ENCODE data around the gene PDE7B. TPM values are rescaled to one million over a fixed set of nuclear protein-coding genes. Genes with fewer than 3 reads are reported as not detected.

The PDE7B gene
- total RNA-seq, 2 experiments from 2014 or later = 0.38 to 3.5 TPM

DNA sequence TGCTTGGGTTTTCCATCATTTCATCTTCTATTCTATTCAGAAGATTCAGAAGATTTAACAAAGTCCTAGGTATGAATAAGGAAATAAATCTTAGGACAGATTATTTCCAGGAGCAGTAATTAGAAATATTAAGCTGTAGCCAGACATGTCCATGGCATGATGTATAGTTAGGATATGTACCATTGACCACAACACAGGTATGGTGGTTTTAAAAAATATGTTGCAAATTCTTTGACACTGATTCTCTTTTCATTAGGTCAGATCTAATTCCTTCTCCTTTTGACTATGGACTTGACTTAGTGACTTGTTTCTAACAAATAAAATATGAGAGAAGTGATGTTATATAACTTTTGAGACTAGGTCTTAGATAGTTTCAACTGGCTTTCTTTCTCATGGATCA is 23.5 kb upstream of the PDE7B start:
- ATAC-seq (no peak), DNase-seq (no peak)
- Mint-ChIP-seq H3K27me3 (peaks cover 6% of the 10 kb centered on the region), H3K27ac (no peak overlapping the region), H3K9me3 (ENCODE audit: low read depth) (no peaks in the 10 kb centered on the region), H3K4me1 (no peaks in the 10 kb centered on the region), H3K36me3 (no peaks in the 10 kb centered on the region), H3K4me3 (no peak overlapping the region)
- CTCF ChIA-PET = interaction anchor here (1.3 kb wide), 1 partner anchor 23 kb away, joined by 3 read pairs; the partner anchor contains the start of gene PDE7B

DNA sequence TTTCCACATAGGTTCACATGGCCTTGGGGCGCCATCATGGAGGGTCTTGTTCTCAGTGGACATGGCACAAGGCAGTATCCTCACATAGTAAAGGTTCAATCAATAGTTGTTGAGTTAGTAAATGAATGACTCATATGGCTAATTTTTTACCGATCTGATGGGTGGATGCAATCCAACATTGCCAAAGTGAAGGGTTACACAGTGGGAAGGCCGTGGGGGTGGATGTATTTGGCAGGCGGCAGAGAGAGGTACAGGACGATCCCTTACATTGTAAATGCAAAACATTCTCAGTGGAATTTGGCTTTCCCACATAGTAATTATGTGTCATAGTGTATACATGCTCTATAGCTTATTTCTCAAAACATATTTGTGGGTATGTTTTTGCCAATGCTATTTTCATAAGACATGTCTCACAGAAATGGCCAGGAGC is 21.0 kb upstream of the PDE7B start:
- H3K4me3 Mint-ChIP-seq = no peak overlapping the region
- CTCF ChIA-PET = no interaction called here

DNA sequence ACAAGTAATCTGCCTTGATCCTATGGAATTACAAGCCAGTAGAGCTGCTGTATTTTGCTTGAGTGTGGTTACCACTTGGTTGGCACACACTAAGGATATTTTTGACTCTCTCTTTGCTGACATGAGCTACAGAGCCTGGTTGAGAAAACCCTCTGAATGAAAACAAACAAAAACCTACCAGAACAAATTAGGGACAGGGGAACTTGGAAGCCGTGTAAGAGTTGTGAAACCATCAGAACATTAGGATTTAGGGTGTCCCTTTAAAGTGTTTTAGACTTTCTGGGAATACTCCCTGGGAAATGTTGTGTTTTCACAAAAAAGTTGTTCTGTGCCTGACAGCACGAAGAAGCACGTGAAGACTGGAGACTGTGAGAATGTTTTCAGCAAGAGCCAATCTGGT is 20.5 kb upstream of the PDE7B start:
- Mint-ChIP-seq H3K4me1 (no peaks in the 10 kb centered on the region), H3K4me3 (no peak overlapping the region), H3K36me3 (no peaks in the 10 kb centered on the region), H3K9me3 (ENCODE audit: low read depth) (no peaks in the 10 kb centered on the region), H3K27ac (no peak overlapping the region), H3K27me3 (peaks cover 16% of the 10 kb centered on the region)
- CTCF ChIA-PET = no interaction called here
- DNase-seq = no peak
- ATAC-seq = no peak

More for the DNA sequence above, 21.0 kb upstream of the PDE7B start:
- Mint-ChIP-seq H3K27me3 (peaks cover 16% of the 10 kb centered on the region), H3K36me3 (no peaks in the 10 kb centered on the region), H3K9me3 (ENCODE audit: low read depth) (no peaks in the 10 kb centered on the region), H3K4me1 (no peaks in the 10 kb centered on the region), H3K27ac (no peak overlapping the region)
- ATAC-seq (no peak), DNase-seq (no peak)

DNA sequence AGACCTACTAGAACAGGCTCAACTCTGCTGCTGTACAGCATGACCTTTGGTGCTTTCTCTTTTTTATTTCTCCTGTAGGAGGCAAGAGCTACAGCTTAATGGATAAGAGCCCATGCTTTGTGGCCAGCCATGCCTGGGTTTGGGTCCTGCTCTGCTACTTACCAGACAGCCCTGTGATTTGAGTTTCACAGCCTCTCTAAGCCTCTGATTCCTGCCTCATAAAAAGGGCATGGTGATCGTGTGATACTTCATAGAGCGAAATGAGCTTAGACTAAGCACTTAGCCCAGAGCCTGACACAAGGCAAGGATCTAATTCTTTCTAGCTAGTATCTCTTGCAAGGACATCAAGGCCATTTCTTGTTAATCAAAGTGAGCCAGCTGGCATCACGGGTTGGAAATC is 19.3 kb upstream of the PDE7B start:
- ATAC-seq = no peak
- no peak for DNase-seq
- no peaks in the 10 kb centered on the region for H3K36me3 Mint-ChIP-seq
- H3K9me3 Mint-ChIP-seq (ENCODE audit: low read depth) = no peaks in the 10 kb centered on the region
- H3K4me3 Mint-ChIP-seq = no peak overlapping the region
- CTCF ChIA-PET = interaction anchor here (1.2 kb wide), 1 partner anchor 81 kb away, joined by 3 read pairs; no protein-coding TSS in a partner anchor
- H3K4me1 Mint-ChIP-seq = no peaks in the 10 kb centered on the region
- peaks cover 16% of the 10 kb centered on the region for H3K27me3 Mint-ChIP-seq
- H3K27ac Mint-ChIP-seq = no peak overlapping the region

DNA sequence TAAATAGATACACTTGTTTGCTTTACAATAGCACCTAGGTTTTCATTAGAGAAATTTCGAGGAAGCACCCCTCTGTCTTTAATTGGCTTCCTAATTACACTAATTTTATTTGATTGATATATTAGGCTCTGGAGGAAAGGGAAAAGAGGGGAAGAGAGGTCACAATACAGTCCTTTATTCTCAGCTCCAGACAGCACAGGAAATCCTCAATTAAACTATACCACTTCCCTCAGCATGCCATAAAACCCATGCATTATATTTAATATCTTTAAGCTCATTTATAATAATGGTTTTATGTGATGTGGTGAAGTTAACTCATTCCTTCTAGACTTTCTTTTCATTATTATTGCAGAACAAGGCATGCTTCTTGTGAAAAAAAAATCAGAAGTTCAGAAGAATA is 17.7 kb upstream of the PDE7B start:
- ATAC-seq = no peak
- Mint-ChIP-seq H3K36me3 (no peaks in the 10 kb centered on the region), H3K27me3 (peaks cover 18% of the 10 kb centered on the region), H3K9me3 (ENCODE audit: low read depth) (no peaks in the 10 kb centered on the region), H3K4me1 (peaks cover 5% of the 10 kb centered on the region), H3K4me3 (no peak overlapping the region), H3K27ac (no peak overlapping the region)
- CTCF ChIA-PET = no interaction called here
- no peak for DNase-seq

DNA sequence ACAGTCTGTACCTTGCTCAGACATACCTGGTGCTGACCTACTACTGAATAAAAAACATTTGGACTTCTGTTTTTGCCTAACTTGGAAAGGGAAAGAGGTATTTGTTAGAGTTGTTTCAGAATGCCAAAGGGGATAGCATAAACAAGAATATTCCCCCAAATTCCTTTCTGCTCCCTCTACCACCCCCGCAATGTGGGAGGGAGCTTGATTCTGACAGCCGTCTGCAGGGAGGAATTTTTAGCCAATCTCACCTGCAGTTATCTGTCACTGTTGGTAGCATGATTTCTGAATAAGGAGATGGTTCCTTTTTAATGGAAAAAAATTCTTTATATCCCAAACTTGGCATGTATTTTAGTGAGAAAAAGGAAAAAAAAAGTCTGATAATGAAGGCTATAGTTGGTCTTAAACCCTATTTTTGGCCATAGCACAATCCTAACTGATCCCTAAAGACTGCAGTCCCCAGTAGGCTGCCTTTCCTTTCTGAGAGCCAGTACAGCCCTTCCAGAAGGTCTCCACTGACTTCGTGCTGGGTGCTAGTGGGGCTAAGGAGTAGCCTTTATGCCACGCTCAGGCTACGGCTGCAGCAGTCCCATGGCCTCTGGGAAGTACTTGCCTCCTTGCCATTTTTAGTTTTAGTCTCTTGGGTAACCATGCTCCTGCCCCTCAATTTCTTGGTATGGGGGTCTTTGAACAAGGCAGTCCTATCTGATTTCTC is 13.6 kb upstream of the PDE7B start:
- Mint-ChIP-seq H3K27ac (no peak overlapping the region), H3K9me3 (ENCODE audit: low read depth) (no peaks in the 10 kb centered on the region), H3K4me3 (no peak overlapping the region), H3K27me3 (peaks cover 21% of the 10 kb centered on the region), H3K36me3 (no peaks in the 10 kb centered on the region), H3K4me1 (peaks cover 5% of the 10 kb centered on the region)
- ATAC-seq (no peak), DNase-seq (no peak)
- CTCF ChIA-PET = no interaction called here

DNA sequence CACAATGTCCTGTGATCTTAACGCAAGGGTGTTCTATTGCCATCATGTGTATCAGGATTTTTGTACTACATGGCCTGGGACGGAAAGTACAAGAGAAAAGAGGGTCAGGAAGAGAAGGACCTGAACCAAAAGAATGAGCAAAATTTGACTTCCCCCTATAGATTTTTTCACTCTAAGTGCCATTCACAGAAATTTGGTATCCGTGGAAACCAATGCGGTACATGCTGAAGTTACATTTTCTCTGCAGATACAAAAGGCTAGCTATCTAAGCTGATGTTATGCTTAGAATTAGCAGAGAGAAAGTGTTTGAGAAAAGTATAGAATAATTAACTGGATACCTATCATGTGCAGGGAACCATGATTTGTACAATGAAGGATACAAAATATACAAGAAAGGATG is 12.4 kb upstream of the PDE7B start:
- no peak for ATAC-seq
- Mint-ChIP-seq H3K27ac (no peak overlapping the region), H3K36me3 (no peaks in the 10 kb centered on the region), H3K4me3 (no peak overlapping the region), H3K4me1 (peaks cover 5% of the 10 kb centered on the region), H3K27me3 (peaks cover 15% of the 10 kb centered on the region), H3K9me3 (ENCODE audit: low read depth) (no peaks in the 10 kb centered on the region)
- no peak for DNase-seq
- CTCF ChIA-PET = no interaction called here

DNA sequence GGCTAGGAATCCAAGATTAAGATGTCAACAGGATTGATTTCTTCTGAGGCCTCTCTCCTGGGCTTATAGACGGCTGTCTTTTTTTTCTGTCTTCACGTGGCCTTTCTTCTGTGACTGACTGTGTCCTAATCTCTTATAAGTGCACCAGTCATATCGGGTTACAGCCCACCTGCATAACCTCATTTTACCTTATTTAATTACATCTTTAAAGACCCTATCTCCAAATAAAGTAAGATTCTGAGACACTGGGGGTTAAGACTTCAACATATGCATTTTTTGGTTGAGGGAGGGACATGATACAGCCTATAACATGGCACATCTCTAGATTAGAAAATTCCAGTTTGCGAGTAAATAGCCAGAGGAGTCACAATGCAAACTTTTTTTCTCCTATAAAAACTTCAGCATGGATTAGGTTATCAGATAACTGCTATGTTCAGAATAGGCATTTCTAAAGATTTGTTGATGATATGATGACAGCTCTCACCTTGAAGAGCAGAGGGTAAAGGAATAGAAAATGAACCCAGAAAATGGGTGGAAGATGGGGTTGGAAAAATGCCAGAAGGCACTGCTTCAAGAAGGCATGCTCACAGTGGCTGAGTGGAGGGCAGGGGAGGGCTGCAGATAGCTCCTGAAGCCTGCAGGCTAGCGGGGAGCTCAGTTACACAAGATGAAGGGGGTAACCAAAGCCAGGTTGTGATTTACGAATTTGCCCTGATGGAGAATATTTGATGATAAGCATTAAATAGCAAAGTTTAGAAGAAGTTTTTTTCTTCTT is 8.7 kb upstream of the PDE7B start:
- Mint-ChIP-seq H3K27me3 (peaks cover 10% of the 10 kb centered on the region), H3K27ac (no peak overlapping the region), H3K36me3 (no peaks in the 10 kb centered on the region), H3K4me3 (no peak overlapping the region), H3K9me3 (ENCODE audit: low read depth) (no peaks in the 10 kb centered on the region), H3K4me1 (no peaks in the 10 kb centered on the region)
- CTCF ChIA-PET = interaction anchor here (0.7 kb wide), 1 partner anchor 9 kb away, joined by 3 read pairs; no protein-coding TSS in a partner anchor
- ATAC-seq (no peak), DNase-seq (no peak)

DNA sequence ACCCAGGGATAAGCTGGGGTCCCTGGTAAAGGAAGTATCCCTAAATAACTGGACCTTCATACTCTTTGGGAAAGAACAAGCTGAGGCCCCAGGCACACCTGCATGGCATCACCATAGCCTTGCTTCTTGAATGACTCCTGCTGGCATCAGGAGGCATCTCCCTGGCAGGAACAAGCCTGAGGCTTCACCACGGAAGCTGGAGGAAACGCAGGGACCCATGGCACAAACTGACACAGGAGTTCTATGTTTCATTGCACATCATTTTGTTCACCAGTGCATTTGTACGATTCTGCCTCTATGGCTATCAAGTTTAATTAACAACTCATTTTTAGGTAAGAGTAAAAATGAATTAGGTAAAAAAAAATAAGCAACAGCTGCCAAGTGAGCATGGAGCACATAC is 619 bp upstream of the PDE7B start:
- no peaks in the 10 kb centered on the region for H3K9me3 Mint-ChIP-seq (ENCODE audit: low read depth)
- no peak overlapping the region for H3K27ac Mint-ChIP-seq
- CTCF ChIA-PET = interaction anchor here (1.3 to 1.6 kb wide), 3 partner anchors 9 to 25 kb away, joined by 3 to 4 read pairs (median 3); no protein-coding TSS in a partner anchor
- peaks cover under 1% of the 10 kb centered on the region for H3K27me3 Mint-ChIP-seq
- no peak for ATAC-seq
- H3K4me1 Mint-ChIP-seq = peaks cover 7% of the 10 kb centered on the region
- DNase-seq = no peak
- no peaks in the 10 kb centered on the region for H3K36me3 Mint-ChIP-seq
- no peak overlapping the region for H3K4me3 Mint-ChIP-seq

DNA sequence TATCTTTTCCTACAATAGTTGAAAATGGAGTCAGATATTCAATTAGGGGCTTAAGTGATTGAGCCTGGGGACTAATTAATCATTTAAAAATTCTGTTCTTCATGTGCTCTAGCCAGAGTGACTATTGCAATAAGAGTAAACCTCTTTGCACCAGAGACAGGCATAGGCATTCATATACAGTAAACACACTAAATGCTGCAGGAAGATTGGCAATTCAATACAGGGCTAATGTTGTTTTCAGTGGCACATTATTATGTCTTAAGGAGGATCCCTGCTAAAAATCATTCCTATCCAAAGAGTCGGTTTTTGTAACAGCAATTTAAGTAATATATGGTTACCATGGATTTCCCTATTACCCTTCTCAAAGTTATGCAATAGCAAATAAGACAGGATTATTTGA is 1.2 kb downstream of the PDE7B start:
- CTCF ChIA-PET = interaction anchor here (1.0 to 1.6 kb wide), 3 partner anchors 8 to 57 kb away, joined by 3 to 4 read pairs (median 3); no protein-coding TSS in a partner anchor

DNA sequence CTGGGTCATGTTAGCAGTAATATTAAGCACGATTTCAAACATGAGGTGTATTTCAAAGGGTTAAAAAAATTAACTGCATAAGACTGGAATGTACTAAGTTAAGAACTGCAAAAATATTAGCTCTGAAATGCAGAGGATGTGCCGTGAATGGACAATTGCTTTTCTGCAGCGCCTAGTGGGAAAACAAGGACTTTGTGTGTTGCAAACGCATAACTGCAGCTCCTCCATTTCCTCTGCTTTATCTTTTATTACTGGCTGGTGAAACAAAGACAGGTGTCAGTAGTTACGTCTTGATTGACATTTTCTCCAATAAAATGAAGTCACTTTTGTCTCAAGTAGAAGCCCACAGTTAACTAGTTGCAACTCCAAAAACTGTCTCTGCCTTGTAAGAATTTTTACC is 1.7 kb downstream of the PDE7B start:
- Mint-ChIP-seq H3K4me1 (peaks cover 7% of the 10 kb centered on the region), H3K4me3 (no peak overlapping the region), H3K27ac (no peak overlapping the region), H3K9me3 (ENCODE audit: low read depth) (no peaks in the 10 kb centered on the region), H3K36me3 (no peaks in the 10 kb centered on the region), H3K27me3 (peaks cover 3% of the 10 kb centered on the region)
- CTCF ChIA-PET = interaction anchor here (1.1 to 1.6 kb wide), 2 partner anchors 9 to 56 kb away, joined by 3 to 4 read pairs; no protein-coding TSS in a partner anchor
- DNase-seq (no peak), ATAC-seq (no peak)

More for the DNA sequence above, 1.2 kb downstream of the PDE7B start:
- peaks cover 3% of the 10 kb centered on the region for H3K27me3 Mint-ChIP-seq
- H3K9me3 Mint-ChIP-seq (ENCODE audit: low read depth) = no peaks in the 10 kb centered on the region
- H3K4me3 Mint-ChIP-seq = no peak overlapping the region
- DNase-seq (no peak), ATAC-seq (no peak)
- peaks cover 7% of the 10 kb centered on the region for H3K4me1 Mint-ChIP-seq
- H3K27ac Mint-ChIP-seq = no peak overlapping the region
- H3K36me3 Mint-ChIP-seq = no peaks in the 10 kb centered on the region

DNA sequence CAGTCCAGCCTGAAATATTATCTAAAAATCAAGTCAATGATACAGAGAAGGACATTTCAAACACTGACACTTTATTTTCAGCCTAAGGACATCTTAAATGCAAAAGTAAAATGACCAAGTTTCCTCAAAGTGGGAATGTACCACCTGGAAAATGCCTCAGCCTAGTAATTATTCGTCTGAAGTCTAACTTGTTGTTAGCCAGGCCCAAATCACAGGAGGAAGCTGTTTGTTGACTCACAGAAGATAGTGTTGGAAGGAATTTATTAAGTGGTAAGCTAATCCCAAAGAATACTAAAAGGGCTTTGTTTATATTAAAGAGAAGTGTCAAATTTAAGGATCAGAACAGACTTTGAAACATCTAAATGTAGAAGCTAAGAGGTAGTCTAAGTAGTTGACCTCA is 2.5 kb downstream of the PDE7B start:
- no peak overlapping the region for H3K27ac Mint-ChIP-seq
- peaks cover 7% of the 10 kb centered on the region for H3K4me1 Mint-ChIP-seq
- no peaks in the 10 kb centered on the region for H3K9me3 Mint-ChIP-seq (ENCODE audit: low read depth)
- peaks cover 3% of the 10 kb centered on the region for H3K27me3 Mint-ChIP-seq
- H3K4me3 Mint-ChIP-seq = no peak overlapping the region
- DNase-seq (no peak), ATAC-seq (no peak)
- H3K36me3 Mint-ChIP-seq = no peaks in the 10 kb centered on the region
- CTCF ChIA-PET = interaction anchor here (1.1 to 1.6 kb wide), 3 partner anchors 10 to 56 kb away, joined by 3 to 4 read pairs (median 3); no protein-coding TSS in a partner anchor

DNA sequence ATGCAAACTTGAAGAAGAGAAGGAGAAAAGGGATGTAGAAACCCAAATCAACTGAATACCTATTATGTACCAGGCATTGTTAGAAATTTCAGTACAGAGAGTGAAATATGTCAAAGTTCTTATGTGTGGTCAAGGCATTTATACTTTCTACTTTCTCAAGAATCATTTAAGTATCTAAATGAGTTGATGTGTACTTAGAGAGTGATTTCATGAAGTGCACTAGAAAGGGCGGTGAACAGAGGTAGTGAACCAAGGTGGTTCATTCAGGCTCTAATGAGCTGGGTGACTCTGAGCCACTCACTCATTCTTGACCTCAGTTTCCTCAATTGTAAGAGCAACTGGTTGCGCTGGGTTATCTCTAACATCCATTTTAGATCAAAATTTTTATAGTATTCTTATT is 3.3 kb downstream of the PDE7B start:
- ATAC-seq = peak; percentile 8
- Mint-ChIP-seq H3K27ac (no peak overlapping the region), H3K9me3 (ENCODE audit: low read depth) (no peaks in the 10 kb centered on the region), H3K36me3 (no peaks in the 10 kb centered on the region), H3K4me3 (no peak overlapping the region), H3K4me1 (peaks cover 7% of the 10 kb centered on the region), H3K27me3 (peaks cover 3% of the 10 kb centered on the region)
- CTCF ChIA-PET = interaction anchor here (1.1 kb wide), 1 partner anchor 19 kb away, joined by 3 read pairs; no protein-coding TSS in a partner anchor
- DNase-seq = no peak

Data from activated CD8-positive, alpha-beta memory T cell treated with anti-CD3 and anti-CD28 coated beads, Interleukin-2, amount 10 ng/mL, durations not matched to agents 7 days and 5 days (primary cell).